Measurements from ENCODE around the gene RNF4.
"Not testable (repeated sequence)": the region's sequence is repeated elsewhere in the genome, so short reads cannot be mapped to it uniquely, and the experiment has no call there.

The RNF4 gene

GRCh38 chr4:2468456-2469191 lies at the start of gene RNF4:
Gene RNF4, plus strand, starts transcription at chr4:2469106. Its CDS starts 21,388 bp downstream, at chr4:2490494.
- peak; percentile 94 to 95 for DNase-seq

- DNase-seq, result no peak
These were observed 49.1 kb upstream of the RNF4 start for GRCh38 chr4:2419814-2420213.

GRCh38 chr4:2421928-2422327 lies 47.0 kb upstream of the RNF4 start:
- DNase-seq, result no peak

GRCh38 chr4:2423066-2423465 lies 45.8 kb upstream of the RNF4 start:
- no peak for DNase-seq

- DNase-seq, result no peak
These were observed 45.2 kb upstream of the RNF4 start for GRCh38 chr4:2423695-2424094.

- DNase-seq, result no peak
These were observed 44.3 kb upstream of the RNF4 start for GRCh38 chr4:2424581-2424980.

- DNase-seq, result no peak
These were observed 43.4 kb upstream of the RNF4 start for GRCh38 chr4:2425386-2426068.

- DNase-seq, result no peak
These were observed 42.9 kb upstream of the RNF4 start for GRCh38 chr4:2426069-2426397.

GRCh38 chr4:2426711-2427275 lies 42.1 kb upstream of the RNF4 start:
- DNase-seq, result no peak

GRCh38 chr4:2427383-2428334 lies 41.2 kb upstream of the RNF4 start:
- DNase-seq, result no peak

GRCh38 chr4:2428496-2429213 lies 40.3 kb upstream of the RNF4 start:
- DNase-seq, result no peak

- DNase-seq, result not testable (repeated sequence)
These were observed 38.8 kb upstream of the RNF4 start for GRCh38 chr4:2429945-2430757.

- DNase-seq, result no peak
These were observed 36.9 kb upstream of the RNF4 start for GRCh38 chr4:2432004-2432403.

GRCh38 chr4:2432991-2433530 lies 35.8 kb upstream of the RNF4 start:
- no peak for DNase-seq

GRCh38 chr4:2433609-2434350 lies 35.1 kb upstream of the RNF4 start:
- DNase-seq, result no peak

GRCh38 chr4:2434420-2434819 lies 34.5 kb upstream of the RNF4 start:
- DNase-seq, result no peak

- no peak for DNase-seq
These were observed 32.6 kb upstream of the RNF4 start for GRCh38 chr4:2436301-2436700.

- DNase-seq, result no peak
These were observed 32.0 kb upstream of the RNF4 start for GRCh38 chr4:2436761-2437474.

- no peak for DNase-seq
These were observed 31.3 kb upstream of the RNF4 start for GRCh38 chr4:2437475-2438215.
